CD14-positive monocyte (primary cell): Measurements from ENCODE around the gene LPIN2. TPM values are rescaled to one million over a fixed set of nuclear protein-coding genes. Genes with fewer than 3 reads are reported as not detected.

ENCODE experiments used
- DNase-seq, 3 donors: peaks; one replicate each; pipeline ENCODE4 v3.0.0-alpha.2; 2011 to 2022
- H2AFZ ChIP-seq: 2 replicates; pipeline ENCODE4 v1.6.0; 2012; ENCODE audit warnings: mild to moderate bottlenecking, low read depth, low read length, inconsistent platforms; ENCODE audit not compliant: insufficient read depth, poor library complexity, severe bottlenecking
- H3K27ac ChIP-seq, 2 donors: 1 replicate in 1 of 2; 2 replicates in 1 of 2; pipeline ENCODE4 v1.5.1; 2012 to 2013; ENCODE audit warnings: low read length in 2 of 2, control low read depth in 1 of 2, inconsistent platforms in 1 of 2, low read depth in 1 of 2, mild to moderate bottlenecking in 1 of 2
- H3K27me3 ChIP-seq, 2 donors: one replicate each; pipeline versions ENCODE4 v1.6.0 to v1.6.1; 2011 to 2013; ENCODE audit warnings: low read length in 2 of 2; ENCODE audit not compliant: control insufficient read depth in 2 of 2, insufficient read depth in 2 of 2
- H3K36me3 ChIP-seq, 2 donors: replicated peaks in 1 of 2; 1 replicate in 1 of 2; 2 replicates in 1 of 2; pipeline versions ENCODE4 v1.5.1 to v1.6.1; 2012 to 2013; ENCODE audit warnings: low read length in 2 of 2, control low read depth in 1 of 2, inconsistent platforms in 1 of 2, mild to moderate bottlenecking in 1 of 2; ENCODE audit not compliant: insufficient read depth in 2 of 2, control insufficient read depth in 1 of 2
- H3K4me1 ChIP-seq, 2 donors: 1 replicate in 1 of 2; 2 replicates in 1 of 2; pipeline versions ENCODE4 v1.5.1 to v1.6.1; 2012 to 2013; ENCODE audit warnings: low read length in 2 of 2, control low read depth in 1 of 2, inconsistent platforms in 1 of 2, mild to moderate bottlenecking in 1 of 2, moderate library complexity in 1 of 2; ENCODE audit not compliant: insufficient read depth in 2 of 2, control insufficient read depth in 1 of 2
- H3K4me2 ChIP-seq: replicated peaks from 2 replicates; pipeline ENCODE3; 2012; ENCODE audit warnings: low read length, moderate library complexity, mild to moderate bottlenecking; ENCODE audit not compliant: poor library complexity, severe bottlenecking; ENCODE audit errors: extremely low read depth
- H3K4me3 ChIP-seq, 3 experiments: fragments of 200-600 bp in 1 of 3; sonication (generic) in 1 of 3; replicated peaks in 1 of 3; 1 replicate in 2 of 3; 2 replicates in 1 of 3; pipeline ENCODE4 v1.5.1; 2011 to 2013; ENCODE audit warnings: low read length in 3 of 3, mild to moderate bottlenecking in 3 of 3, control low read depth in 2 of 3, low read depth in 2 of 3, inconsistent platforms in 1 of 3, moderate library complexity in 1 of 3
- H3K79me2 ChIP-seq: 2 replicates; pipeline ENCODE4 v1.6.0; 2012; ENCODE audit warnings: mild to moderate bottlenecking, control low read depth, inconsistent platforms, low read length, moderate library complexity; ENCODE audit not compliant: insufficient read depth
- H3K9ac ChIP-seq: 2 replicates; pipeline ENCODE4 v1.6.0; 2017; ENCODE audit warnings: low read length, mild to moderate bottlenecking; ENCODE audit not compliant: insufficient read depth, poor library complexity, severe bottlenecking
- H3K9me3 ChIP-seq, 2 donors: replicated peaks in 1 of 2; 1 replicate in 1 of 2; 2 replicates in 1 of 2; pipeline versions ENCODE4 v1.5.1 to v1.6.1; 2012 to 2013; ENCODE audit warnings: low read length in 2 of 2, control low read depth in 1 of 2; ENCODE audit not compliant: control insufficient read depth in 1 of 2, insufficient read depth in 1 of 2
- H4K20me1 ChIP-seq: 2 replicates; pipeline ENCODE4 v1.6.0; 2012; ENCODE audit warnings: mild to moderate bottlenecking, low read length, control low read depth, moderate library complexity; ENCODE audit not compliant: insufficient read depth
- H3K27ac Mint-ChIP-seq, 7 donors: one replicate each; pipeline ENCODE4 v1.8.0; 2020; ENCODE audit warnings: mild to moderate bottlenecking in 7 of 7, mixed read lengths in 7 of 7, moderate library complexity in 6 of 7, inconsistent platforms in 2 of 7
- H3K27me3 Mint-ChIP-seq, 3 donors: one replicate each; pipeline ENCODE4 v1.8.0; 2021 to 2022; ENCODE audit warnings: low read depth in 3 of 3, mild to moderate bottlenecking in 3 of 3, mixed read lengths in 3 of 3, moderate library complexity in 3 of 3, inconsistent platforms in 1 of 3
- H3K36me3 Mint-ChIP-seq, 2 donors: one replicate each; pipeline ENCODE4 v1.8.0; 2020; ENCODE audit warnings: mixed read lengths in 2 of 2, inconsistent platforms in 1 of 2, mild to moderate bottlenecking in 1 of 2
- H3K4me1 Mint-ChIP-seq: one replicate; pipeline ENCODE4 v1.8.0; 2020; ENCODE audit warnings: mild to moderate bottlenecking, mixed read lengths
- H3K4me3 Mint-ChIP-seq, 2 donors: one replicate each; pipeline ENCODE4 v1.8.0; 2020; ENCODE audit warnings: mild to moderate bottlenecking in 2 of 2, mixed read lengths in 2 of 2, moderate library complexity in 1 of 2
- H3K9me3 Mint-ChIP-seq, 7 donors: one replicate each; pipeline ENCODE4 v1.8.0; 2020 to 2022; ENCODE audit warnings: mixed read lengths in 7 of 7, mild to moderate bottlenecking in 6 of 7, moderate library complexity in 6 of 7, inconsistent platforms in 2 of 7
- WGBS: methylation state at CpG from one replicate; pipeline ENCODE4 v1.1.5; 2013; ENCODE audit warnings: missing lambda C conversion rate; ENCODE audit not compliant: insufficient coverage; 5-methylcytosine and 5-hydroxymethylcytosine counted together
- intact Hi-C, 2 donors: fragments of 100-400 bp; cut with micrococcal nuclease; formaldehyde crosslinking; loops; one replicate each; pipeline versions ENCODE4 v1.15.0 to v1.15.1; 2023
- polyA plus RNA-seq, 3 donors: library from polyadenylated mRNA; depleted of rRNA in 1 of 3; unstranded in 2 of 3; stranded (reverse) in 1 of 3; fragments of 300-500 nt in 2 of 3; fragments of >200 nt in 1 of 3; fragmentation: Illumina TruSeq in 2 of 3; gene quantifications; 1 replicate in 2 of 3; 2 replicates in 1 of 3; pipeline ENCODE4 v1.2.3, GENCODE V29; 2012 to 2021
- TF ChIP-seq, protein P1 (sequence below): fragments of 200-600 bp; IDR thresholded peaks from one replicate; pipeline ENCODE4 v1.8.0; 2022; ENCODE audit warnings: antibody characterized with exemption, mild to moderate bottlenecking

LPIN2 gene
- polyA plus RNA-seq, 3 donors = 9.3 to 16.3 (median 10.3) TPM

DNA sequence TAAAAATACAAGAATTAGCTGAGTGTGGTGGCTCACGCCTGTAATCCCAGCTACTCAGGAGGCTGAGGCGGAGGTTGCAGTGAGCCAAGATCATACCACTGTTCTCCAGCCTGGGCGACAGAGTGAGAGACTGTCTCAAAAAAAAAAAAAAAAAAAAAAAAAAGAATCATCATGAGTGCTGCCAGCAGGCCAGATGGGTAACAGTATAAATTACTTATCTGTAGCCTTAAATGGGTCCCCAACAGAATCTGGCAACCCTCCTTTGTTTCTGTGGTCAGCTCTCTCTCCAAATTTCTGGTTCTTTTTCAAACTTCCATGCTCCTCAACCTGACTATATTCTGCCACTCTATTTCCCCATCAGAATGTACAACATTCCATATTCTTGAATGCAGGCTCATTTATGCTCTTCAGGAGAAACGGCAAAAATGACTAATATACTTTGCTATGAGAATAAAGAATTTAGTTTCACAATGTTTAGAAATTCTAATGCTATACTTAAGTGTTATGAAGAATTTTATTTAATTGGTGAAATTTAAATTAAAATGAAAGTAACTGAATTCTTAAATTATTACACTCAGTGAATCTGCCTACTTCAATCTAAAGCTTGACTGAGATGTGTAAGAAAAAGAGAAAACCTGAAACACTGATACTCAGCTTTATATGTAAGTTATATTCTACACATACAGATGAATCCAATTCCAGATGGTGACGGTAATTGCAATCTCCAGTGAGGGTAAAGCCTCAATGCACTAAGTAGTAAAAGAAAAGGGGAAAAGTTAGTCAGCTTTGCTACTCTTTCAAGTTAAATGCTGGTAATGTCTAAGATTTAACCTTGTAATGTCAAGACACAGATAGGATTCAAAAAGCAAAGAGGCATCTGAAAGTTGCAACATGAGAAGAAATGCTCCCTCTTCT, 24.8 kb downstream of the LPIN2 start:
- Histone ChIP-seq H3K4me1 (peaks cover 13 to 34% of the 10 kb centered on the region in 2 donors), H3K9ac (no peak overlapping the region), H3K27ac (no peak overlapping the region), H3K9me3 (no peaks in the 10 kb centered on the region), H2AFZ (no peak overlapping the region), H4K20me1 (peaks cover 36% of the 10 kb centered on the region), H3K36me3 (no peaks in the 10 kb centered on the region), H3K4me2 (no peak overlapping the region), H3K79me2 (peaks cover 89% of the 10 kb centered on the region), H3K27me3 (no peaks in the 10 kb centered on the region), H3K4me3 (no peak overlapping the region)
- Mint-ChIP-seq H3K36me3 (peaks cover 17 to 18% of the 10 kb centered on the region in 2 donors), H3K27me3 (peaks cover 0 to 1% (median 0%) of the 10 kb centered on the region in 3 donors), H3K27ac (peak overlapping the region in 1 of 7 donors; percentile 59), H3K4me3 (no peak overlapping the region), H3K9me3 (peaks cover 0 to 3% (median 2%) of the 10 kb centered on the region in 7 donors), H3K4me1 (peaks cover 35% of the 10 kb centered on the region)
- 90% methylated on average over 2 of the region's 5 CpGs for WGBS
- TF ChIP-seq, protein P1, sequence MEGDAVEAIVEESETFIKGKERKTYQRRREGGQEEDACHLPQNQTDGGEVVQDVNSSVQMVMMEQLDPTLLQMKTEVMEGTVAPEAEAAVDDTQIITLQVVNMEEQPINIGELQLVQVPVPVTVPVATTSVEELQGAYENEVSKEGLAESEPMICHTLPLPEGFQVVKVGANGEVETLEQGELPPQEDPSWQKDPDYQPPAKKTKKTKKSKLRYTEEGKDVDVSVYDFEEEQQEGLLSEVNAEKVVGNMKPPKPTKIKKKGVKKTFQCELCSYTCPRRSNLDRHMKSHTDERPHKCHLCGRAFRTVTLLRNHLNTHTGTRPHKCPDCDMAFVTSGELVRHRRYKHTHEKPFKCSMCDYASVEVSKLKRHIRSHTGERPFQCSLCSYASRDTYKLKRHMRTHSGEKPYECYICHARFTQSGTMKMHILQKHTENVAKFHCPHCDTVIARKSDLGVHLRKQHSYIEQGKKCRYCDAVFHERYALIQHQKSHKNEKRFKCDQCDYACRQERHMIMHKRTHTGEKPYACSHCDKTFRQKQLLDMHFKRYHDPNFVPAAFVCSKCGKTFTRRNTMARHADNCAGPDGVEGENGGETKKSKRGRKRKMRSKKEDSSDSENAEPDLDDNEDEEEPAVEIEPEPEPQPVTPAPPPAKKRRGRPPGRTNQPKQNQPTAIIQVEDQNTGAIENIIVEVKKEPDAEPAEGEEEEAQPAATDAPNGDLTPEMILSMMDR = no peak
- intact Hi-C loops = loop anchor here (5.0 to 10.0 kb wide), 2 partner anchors 56 to 143 kb away; partner anchors contain the start of gene EMILIN2 (in 1 of the 2)
- DNase-seq = no peak

DNA sequence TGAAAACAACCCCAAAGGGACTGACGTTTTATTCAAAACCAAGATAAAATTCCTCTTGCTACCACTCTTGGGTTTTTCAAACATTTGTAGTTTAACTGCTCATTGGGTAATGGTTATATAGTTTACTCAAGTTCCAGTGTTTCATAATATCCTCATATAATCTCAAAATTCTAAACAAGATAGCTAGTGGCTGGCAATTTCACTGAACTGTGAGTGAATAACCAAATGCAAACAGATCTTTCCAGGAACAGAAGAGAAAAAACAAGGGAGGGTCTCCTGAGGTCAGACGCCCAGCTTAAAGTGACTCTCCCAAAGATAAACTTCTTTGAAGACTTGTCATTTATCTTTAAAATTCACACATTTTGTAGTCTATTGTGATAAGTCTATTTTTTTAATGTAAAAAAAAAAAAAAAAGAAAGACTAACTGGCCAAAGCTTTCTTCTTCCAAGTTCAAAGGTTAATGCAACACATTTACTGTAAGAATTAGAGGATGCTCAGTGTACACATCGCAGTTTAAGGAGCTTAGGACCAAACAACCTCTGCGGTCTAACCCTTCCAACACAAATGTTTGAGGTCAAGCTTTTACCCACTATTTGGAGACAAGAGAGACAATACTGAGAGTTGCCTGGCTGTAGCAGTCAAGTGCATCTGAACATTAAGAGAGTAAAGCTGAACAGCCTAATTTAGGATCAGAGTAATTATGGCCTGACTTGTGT, 26.6 kb downstream of the LPIN2 start:
- peaks cover 0 to 2% (median 2%) of the 10 kb centered on the region in 7 donors for H3K9me3 Mint-ChIP-seq
- peaks cover 50% of the 10 kb centered on the region for H3K4me1 Mint-ChIP-seq

More for the DNA sequence above, 26.6 kb downstream of the LPIN2 start:
- Mint-ChIP-seq H3K27ac (peak overlapping the region in 1 of 7 donors; percentile 5), H3K4me3 (no peak overlapping the region), H3K36me3 (peaks cover 16% of the 10 kb centered on the region in 2 donors), H3K27me3 (peaks cover 0 to 1% (median 0%) of the 10 kb centered on the region in 3 donors)
- no peak overlapping the region for H3K4me2 ChIP-seq
- H4K20me1 ChIP-seq = peaks cover 31% of the 10 kb centered on the region
- H3K4me3 ChIP-seq = no peak overlapping the region
- DNase-seq = no peak
- peaks cover 28 to 52% of the 10 kb centered on the region in 2 donors for H3K4me1 ChIP-seq
- no peaks in the 10 kb centered on the region for H3K27me3 ChIP-seq
- H3K79me2 ChIP-seq = peaks cover 91% of the 10 kb centered on the region
- no CpG with 5 or more reads among the region's 4 CpGs for WGBS
- TF ChIP-seq, protein P1 = no peak
- intact Hi-C loops = loop anchor here (5.0 to 10.0 kb wide), 2 partner anchors 54 to 142 kb away; partner anchors contain the start of gene EMILIN2 (in 1 of the 2)
- no peaks in the 10 kb centered on the region for H3K9me3 ChIP-seq
- H2AFZ ChIP-seq = no peak overlapping the region
- H3K9ac ChIP-seq = no peak overlapping the region
- H3K36me3 ChIP-seq = no peaks in the 10 kb centered on the region
- no peak overlapping the region for H3K27ac ChIP-seq
